ENCODE measurements around the gene ARL14EP.

DNA sequence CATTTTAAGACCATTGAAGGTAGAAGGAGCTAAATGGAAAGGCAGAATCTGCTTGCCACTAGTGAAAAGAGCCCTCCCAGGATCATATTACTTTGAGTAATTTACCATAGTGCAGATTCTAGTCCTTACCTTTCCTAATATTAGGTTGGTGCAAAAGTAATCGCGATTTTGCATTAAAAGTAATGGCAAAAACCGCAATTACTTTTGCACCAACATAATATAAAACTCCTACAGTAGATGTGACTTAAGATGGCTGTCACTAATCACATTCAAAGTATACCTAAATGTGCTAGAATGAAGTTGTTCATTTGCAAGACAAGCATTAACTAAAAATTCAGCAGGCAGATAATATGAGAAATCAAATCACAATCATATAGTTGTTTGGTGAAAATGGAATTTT, 38.1 kb upstream of the ARL14EP start:
- TF ChIP-seq, protein P1, sequence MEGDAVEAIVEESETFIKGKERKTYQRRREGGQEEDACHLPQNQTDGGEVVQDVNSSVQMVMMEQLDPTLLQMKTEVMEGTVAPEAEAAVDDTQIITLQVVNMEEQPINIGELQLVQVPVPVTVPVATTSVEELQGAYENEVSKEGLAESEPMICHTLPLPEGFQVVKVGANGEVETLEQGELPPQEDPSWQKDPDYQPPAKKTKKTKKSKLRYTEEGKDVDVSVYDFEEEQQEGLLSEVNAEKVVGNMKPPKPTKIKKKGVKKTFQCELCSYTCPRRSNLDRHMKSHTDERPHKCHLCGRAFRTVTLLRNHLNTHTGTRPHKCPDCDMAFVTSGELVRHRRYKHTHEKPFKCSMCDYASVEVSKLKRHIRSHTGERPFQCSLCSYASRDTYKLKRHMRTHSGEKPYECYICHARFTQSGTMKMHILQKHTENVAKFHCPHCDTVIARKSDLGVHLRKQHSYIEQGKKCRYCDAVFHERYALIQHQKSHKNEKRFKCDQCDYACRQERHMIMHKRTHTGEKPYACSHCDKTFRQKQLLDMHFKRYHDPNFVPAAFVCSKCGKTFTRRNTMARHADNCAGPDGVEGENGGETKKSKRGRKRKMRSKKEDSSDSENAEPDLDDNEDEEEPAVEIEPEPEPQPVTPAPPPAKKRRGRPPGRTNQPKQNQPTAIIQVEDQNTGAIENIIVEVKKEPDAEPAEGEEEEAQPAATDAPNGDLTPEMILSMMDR (IDR thresholded peaks at IDR 0.05; ENCODE audit: insufficient read depth, low read length, poor library complexity, severe bottlenecking), result no peak
- no peak for TF ChIP-seq EZH2phosphoT487 (conservative IDR thresholded peaks at IDR 0.05; ENCODE audit: low read length)

Measured in SU-DHL-6 (cell line).